ENCODE data around the gene BORCS5.

DNA sequence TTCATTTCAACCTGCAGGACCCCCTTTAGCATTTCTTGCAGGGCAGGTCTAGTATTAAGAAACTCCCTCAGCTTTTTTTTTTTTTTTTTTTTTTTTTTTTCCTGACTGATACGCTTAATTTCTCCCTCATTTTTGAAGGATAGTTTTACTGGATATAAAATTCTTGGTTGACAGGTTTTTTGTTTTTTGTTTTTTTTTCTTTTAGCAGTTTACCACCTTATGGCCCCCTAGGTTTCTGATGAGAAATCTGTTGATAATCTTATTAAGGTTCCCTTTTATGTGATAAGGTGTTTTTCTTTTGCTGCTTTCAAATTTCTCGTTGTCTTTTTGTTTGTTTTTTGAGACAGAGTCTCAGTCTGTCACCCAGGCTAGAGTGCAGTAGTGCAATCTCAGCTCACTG is 66.5 kb downstream of the BORCS5 start:
- TF ChIP-seq, protein P1, sequence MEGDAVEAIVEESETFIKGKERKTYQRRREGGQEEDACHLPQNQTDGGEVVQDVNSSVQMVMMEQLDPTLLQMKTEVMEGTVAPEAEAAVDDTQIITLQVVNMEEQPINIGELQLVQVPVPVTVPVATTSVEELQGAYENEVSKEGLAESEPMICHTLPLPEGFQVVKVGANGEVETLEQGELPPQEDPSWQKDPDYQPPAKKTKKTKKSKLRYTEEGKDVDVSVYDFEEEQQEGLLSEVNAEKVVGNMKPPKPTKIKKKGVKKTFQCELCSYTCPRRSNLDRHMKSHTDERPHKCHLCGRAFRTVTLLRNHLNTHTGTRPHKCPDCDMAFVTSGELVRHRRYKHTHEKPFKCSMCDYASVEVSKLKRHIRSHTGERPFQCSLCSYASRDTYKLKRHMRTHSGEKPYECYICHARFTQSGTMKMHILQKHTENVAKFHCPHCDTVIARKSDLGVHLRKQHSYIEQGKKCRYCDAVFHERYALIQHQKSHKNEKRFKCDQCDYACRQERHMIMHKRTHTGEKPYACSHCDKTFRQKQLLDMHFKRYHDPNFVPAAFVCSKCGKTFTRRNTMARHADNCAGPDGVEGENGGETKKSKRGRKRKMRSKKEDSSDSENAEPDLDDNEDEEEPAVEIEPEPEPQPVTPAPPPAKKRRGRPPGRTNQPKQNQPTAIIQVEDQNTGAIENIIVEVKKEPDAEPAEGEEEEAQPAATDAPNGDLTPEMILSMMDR (IDR thresholded peaks at IDR 0.05) = no peak
- TF ChIP-seq POLR2A (IDR thresholded peaks at IDR 0.05) = no peak
